Measurements from ENCODE around the gene IRF2BP2. TPM values are rescaled to one million over a fixed set of nuclear protein-coding genes. Genes with fewer than 3 reads are reported as not detected.
A peak's percentile ranks its signal among the peaks of the same experiment; 100 is the strongest.
"Not testable (repeated sequence)": the region's sequence is repeated elsewhere in the genome, so short reads cannot be mapped to it uniquely, and the experiment has no call there.

The IRF2BP2 gene
- total and polyA plus RNA-seq, 2 donors (not counting 1 experiment from before 2014, with no cell fraction given): 17.8 to 71.8 TPM

GRCh38 chr1:234642428-234642827 is 32.5 kb upstream of the IRF2BP2 start:
- no peak overlapping the region for H3K4me3 ChIP-seq (replicated peaks in 1 of 4; ENCODE audit: control extremely low read depth in 1 of 4, insufficient read depth in 1 of 4, low read depth in 3 of 4, low read length in 4 of 4)
- peaks cover 2% of the 10 kb centered on the region for H3K4me1 ChIP-seq (ENCODE audit: control insufficient read depth, extremely low read depth, insufficient read depth, low read length)
- no peak overlapping the region for H3K9ac ChIP-seq (ENCODE audit: insufficient read depth, low read length)
- no peak for DNase-seq (ENCODE audit: low read depth in 2 of 2)
- no peak for TF ChIP-seq CTCF (conservative IDR thresholded peaks at IDR 0.05 in 1 of 2, IDR thresholded peaks at IDR 0.05 in 1 of 2; ENCODE audit: low read depth in 1 of 2, low read length in 2 of 2)
- TF ChIP-seq EZH2 (IDR thresholded peaks at IDR 0.05; ENCODE audit: low read length, missing control alignments): no peak
- H3K4me2 ChIP-seq (ENCODE audit: extremely low read depth, insufficient read depth, low read length): no peak overlapping the region
- H4K20me1 ChIP-seq (ENCODE audit: control insufficient read depth, extremely low read depth, insufficient read depth, low read length): no peaks in the 10 kb centered on the region
- no peaks in the 10 kb centered on the region for H3K27me3 ChIP-seq (ENCODE audit: control insufficient read depth, insufficient read depth, low read length)
- H3K27ac ChIP-seq (ENCODE audit: insufficient read depth, low read length): no peak overlapping the region
- H3K79me2 ChIP-seq (ENCODE audit: control insufficient read depth, insufficient read depth, low read length): no peaks in the 10 kb centered on the region
- H2AFZ ChIP-seq (ENCODE audit: low read length): no peak overlapping the region
- no peaks in the 10 kb centered on the region for H3K9me3 ChIP-seq (ENCODE audit: control insufficient read depth, insufficient read depth, low read depth, low read length)
- no peaks in the 10 kb centered on the region for H3K36me3 ChIP-seq (ENCODE audit: control insufficient read depth, insufficient read depth, low read length)

- peaks cover 2% of the 10 kb centered on the region for H3K4me1 ChIP-seq (ENCODE audit: control insufficient read depth, extremely low read depth, insufficient read depth, low read length)
- no peak for DNase-seq (ENCODE audit: low read depth in 2 of 2)
- no peak overlapping the region for H3K4me3 ChIP-seq (replicated peaks in 1 of 4; ENCODE audit: control extremely low read depth in 1 of 4, insufficient read depth in 1 of 4, low read depth in 3 of 4, low read length in 4 of 4)
- no peaks in the 10 kb centered on the region for H4K20me1 ChIP-seq (ENCODE audit: control insufficient read depth, extremely low read depth, insufficient read depth, low read length)
- no peak overlapping the region for H3K27ac ChIP-seq (ENCODE audit: insufficient read depth, low read length)
- H3K36me3 ChIP-seq (ENCODE audit: control insufficient read depth, insufficient read depth, low read length): no peaks in the 10 kb centered on the region
- H3K9me3 ChIP-seq (ENCODE audit: control insufficient read depth, insufficient read depth, low read depth, low read length): no peaks in the 10 kb centered on the region
- no peaks in the 10 kb centered on the region for H3K27me3 ChIP-seq (ENCODE audit: control insufficient read depth, insufficient read depth, low read length)
- no peak overlapping the region for H2AFZ ChIP-seq (ENCODE audit: low read length)
- H3K4me2 ChIP-seq (ENCODE audit: extremely low read depth, insufficient read depth, low read length): no peak overlapping the region
- no peaks in the 10 kb centered on the region for H3K79me2 ChIP-seq (ENCODE audit: control insufficient read depth, insufficient read depth, low read length)
- TF ChIP-seq CTCF (conservative IDR thresholded peaks at IDR 0.05 in 1 of 2, IDR thresholded peaks at IDR 0.05 in 1 of 2; ENCODE audit: low read depth in 1 of 2, low read length in 2 of 2) (no peak), EZH2 (IDR thresholded peaks at IDR 0.05; ENCODE audit: low read length, missing control alignments) (no peak)
- H3K9ac ChIP-seq (ENCODE audit: insufficient read depth, low read length): no peak overlapping the region
These were observed 30.0 kb upstream of the IRF2BP2 start for GRCh38 chr1:234639961-234640360.

- H3K9ac ChIP-seq (ENCODE audit: insufficient read depth, low read length): no peak overlapping the region
- H3K4me2 ChIP-seq (ENCODE audit: extremely low read depth, insufficient read depth, low read length): no peak overlapping the region
- H3K4me3 ChIP-seq (replicated peaks in 1 of 4; ENCODE audit: control extremely low read depth in 1 of 4, insufficient read depth in 1 of 4, low read depth in 3 of 4, low read length in 4 of 4): no peak overlapping the region
- no peak overlapping the region for H3K27ac ChIP-seq (ENCODE audit: insufficient read depth, low read length)
- no peaks in the 10 kb centered on the region for H3K36me3 ChIP-seq (ENCODE audit: control insufficient read depth, insufficient read depth, low read length)
- peaks cover 2% of the 10 kb centered on the region for H3K4me1 ChIP-seq (ENCODE audit: control insufficient read depth, extremely low read depth, insufficient read depth, low read length)
- H2AFZ ChIP-seq (ENCODE audit: low read length): no peak overlapping the region
- no peaks in the 10 kb centered on the region for H4K20me1 ChIP-seq (ENCODE audit: control insufficient read depth, extremely low read depth, insufficient read depth, low read length)
- H3K9me3 ChIP-seq (ENCODE audit: control insufficient read depth, insufficient read depth, low read depth, low read length): no peaks in the 10 kb centered on the region
- H3K79me2 ChIP-seq (ENCODE audit: control insufficient read depth, insufficient read depth, low read length): no peaks in the 10 kb centered on the region
- DNase-seq (ENCODE audit: low read depth in 2 of 2): peak in 1 of 2 donors; percentile 16
- no peak for TF ChIP-seq CTCF (conservative IDR thresholded peaks at IDR 0.05 in 1 of 2, IDR thresholded peaks at IDR 0.05 in 1 of 2; ENCODE audit: low read depth in 1 of 2, low read length in 2 of 2)
- TF ChIP-seq EZH2 (IDR thresholded peaks at IDR 0.05; ENCODE audit: low read length, missing control alignments): no peak
- H3K27me3 ChIP-seq (ENCODE audit: control insufficient read depth, insufficient read depth, low read length): no peaks in the 10 kb centered on the region
These were observed 29.1 kb upstream of the IRF2BP2 start for GRCh38 chr1:234638832-234639799.

GRCh38 chr1:234634922-234635321 is 24.9 kb upstream of the IRF2BP2 start:
- not testable (repeated sequence) for H3K9ac ChIP-seq (ENCODE audit: insufficient read depth, low read length); H3K27me3 ChIP-seq (ENCODE audit: control insufficient read depth, insufficient read depth, low read length); H3K4me3 ChIP-seq (replicated peaks in 1 of 4; ENCODE audit: control extremely low read depth in 1 of 4, insufficient read depth in 1 of 4, low read depth in 3 of 4, low read length in 4 of 4); H3K9me3 ChIP-seq (ENCODE audit: control insufficient read depth, insufficient read depth, low read depth, low read length); H3K4me2 ChIP-seq (ENCODE audit: extremely low read depth, insufficient read depth, low read length); H4K20me1 ChIP-seq (ENCODE audit: control insufficient read depth, extremely low read depth, insufficient read depth, low read length); H2AFZ ChIP-seq (ENCODE audit: low read length); H3K27ac ChIP-seq (ENCODE audit: insufficient read depth, low read length); H3K4me1 ChIP-seq (ENCODE audit: control insufficient read depth, extremely low read depth, insufficient read depth, low read length); H3K79me2 ChIP-seq (ENCODE audit: control insufficient read depth, insufficient read depth, low read length); H3K36me3 ChIP-seq (ENCODE audit: control insufficient read depth, insufficient read depth, low read length); DNase-seq (ENCODE audit: low read depth in 2 of 2)
